Activated T-cell treated with anti-CD3 and anti-CD28 coated beads, Interleukin-2, amount 50 U/mL, for 4 hours (primary cell): ENCODE results near the gene E2F3. TPM values are rescaled to one million over a fixed set of nuclear protein-coding genes. Genes with fewer than 3 reads are reported as not detected.

Experiments used
- ATAC-seq, 2 donors: fragments of 200-7000 bp; cut with Tn5 transposase; one replicate each; pipeline ENCODE4 v1.10.0; 2021
- DNase-seq: peaks from one replicate; pipeline ENCODE4 v3.0.0-alpha.2; 2020
- H3K27me3 Mint-ChIP-seq: one replicate; pipeline ENCODE4 v1.8.0; 2021; ENCODE audit warnings: low read depth, mixed read lengths
- H3K36me3 Mint-ChIP-seq: one replicate; pipeline ENCODE4 v1.8.0; 2022; ENCODE audit warnings: mixed read lengths; ENCODE audit not compliant: insufficient read depth
- H3K4me1 Mint-ChIP-seq: one replicate; pipeline ENCODE4 v1.8.0; 2021; ENCODE audit warnings: low read depth, mixed read lengths
- H3K4me3 Mint-ChIP-seq: one replicate; pipeline ENCODE4 v1.8.0; 2021; ENCODE audit warnings: mild to moderate bottlenecking, moderate library complexity, mixed read lengths
- H3K9me3 Mint-ChIP-seq: one replicate; pipeline ENCODE4 v1.8.0; 2021; ENCODE audit warnings: mixed read lengths
- total RNA-seq, 3 donors: library from RNA; stranded (reverse); gene quantifications; one replicate each; pipeline ENCODE4 v1.2.1, GENCODE V29; 2021

E2F3 gene
- total RNA-seq, 3 donors from 2014 or later = 19.2 to 24.2 (median 20.2) TPM

DNA sequence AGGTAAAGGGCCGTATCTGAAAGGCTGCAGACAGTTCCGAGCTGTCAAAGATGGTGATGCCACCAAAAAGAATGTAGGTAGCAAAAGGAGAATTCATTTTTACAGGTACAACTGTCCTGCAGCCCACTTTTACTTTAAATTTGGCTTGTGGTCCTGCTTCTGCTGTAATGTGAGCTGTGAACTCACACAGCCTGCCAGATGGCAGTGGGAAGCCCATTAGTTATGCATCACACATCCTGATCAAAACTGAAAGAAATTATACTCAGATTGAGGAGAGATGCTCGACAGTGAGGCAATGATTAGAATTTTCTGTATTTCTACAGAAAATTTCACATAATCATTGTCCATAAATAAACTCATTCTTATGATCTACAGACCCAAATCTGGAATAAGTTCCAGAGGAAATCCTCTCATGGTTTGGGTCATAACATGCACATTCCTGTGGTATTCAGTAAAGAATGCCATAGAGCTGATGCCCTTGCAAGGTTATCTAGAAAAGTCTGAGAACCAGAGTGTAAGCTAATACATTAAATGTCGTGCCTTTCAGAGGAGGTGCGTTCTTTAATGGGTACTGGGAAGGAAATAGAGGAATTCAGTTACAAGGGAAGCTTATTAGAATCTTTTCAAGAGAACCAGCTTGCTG is 23.9 kb upstream of the E2F3 start:
- no peak for ATAC-seq
- peaks cover 2% of the 10 kb centered on the region for H3K36me3 Mint-ChIP-seq

DNA sequence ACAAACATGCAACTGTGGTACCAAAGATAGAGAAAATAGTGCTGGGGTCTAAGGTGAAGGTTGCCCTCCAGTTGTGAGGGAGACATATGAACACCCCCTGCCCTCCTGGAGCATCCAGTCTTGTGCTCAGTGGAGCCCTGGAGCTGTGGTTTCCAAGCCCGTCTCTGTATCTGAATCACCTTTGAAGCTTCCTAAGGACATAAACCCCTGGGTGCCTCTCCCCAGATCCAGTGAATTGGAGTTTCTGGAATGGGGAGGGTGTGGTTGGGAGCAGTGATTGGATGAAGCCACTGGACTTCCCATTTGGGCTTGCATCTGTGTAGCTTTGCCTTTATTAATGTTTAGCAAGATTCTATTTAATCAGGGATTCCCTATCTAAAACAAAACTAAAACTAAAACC is 22.4 kb upstream of the E2F3 start:
- peaks cover 22% of the 10 kb centered on the region for H3K4me1 Mint-ChIP-seq
- DNase-seq = no peak
- H3K27me3 Mint-ChIP-seq = no peaks in the 10 kb centered on the region
- H3K4me3 Mint-ChIP-seq = no peak overlapping the region
- H3K36me3 Mint-ChIP-seq = peaks cover 2% of the 10 kb centered on the region
- no peaks in the 10 kb centered on the region for H3K9me3 Mint-ChIP-seq
- ATAC-seq = no peak

More for the DNA sequence above, 23.9 kb upstream of the E2F3 start:
- DNase-seq = no peak
- Mint-ChIP-seq H3K4me3 (no peak overlapping the region), H3K9me3 (no peaks in the 10 kb centered on the region), H3K27me3 (no peaks in the 10 kb centered on the region), H3K4me1 (peaks cover 22% of the 10 kb centered on the region)

DNA sequence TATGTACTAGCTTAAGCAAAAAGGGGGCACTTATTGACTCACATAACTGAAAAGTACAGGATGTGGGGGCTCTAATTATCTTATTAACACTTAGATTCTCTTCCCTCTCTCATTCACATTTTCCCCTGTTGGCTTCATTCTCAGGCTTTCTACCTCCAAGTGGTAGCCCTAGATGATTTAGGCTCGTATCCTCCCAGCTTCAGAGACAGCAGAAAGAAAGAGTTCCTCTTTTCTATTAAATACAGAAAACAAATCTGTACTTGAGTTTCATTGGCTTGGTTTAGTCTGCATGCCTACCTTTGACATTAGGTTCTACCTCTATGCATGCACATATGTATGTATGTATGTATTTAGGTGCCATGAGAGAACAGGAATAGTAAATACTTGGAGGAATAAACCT is 15.5 kb upstream of the E2F3 start:
- no peaks in the 10 kb centered on the region for H3K36me3 Mint-ChIP-seq
- no peaks in the 10 kb centered on the region for H3K27me3 Mint-ChIP-seq
- DNase-seq = no peak
- no peaks in the 10 kb centered on the region for H3K4me1 Mint-ChIP-seq
- no peaks in the 10 kb centered on the region for H3K9me3 Mint-ChIP-seq
- no peak for ATAC-seq
- no peak overlapping the region for H3K4me3 Mint-ChIP-seq

DNA sequence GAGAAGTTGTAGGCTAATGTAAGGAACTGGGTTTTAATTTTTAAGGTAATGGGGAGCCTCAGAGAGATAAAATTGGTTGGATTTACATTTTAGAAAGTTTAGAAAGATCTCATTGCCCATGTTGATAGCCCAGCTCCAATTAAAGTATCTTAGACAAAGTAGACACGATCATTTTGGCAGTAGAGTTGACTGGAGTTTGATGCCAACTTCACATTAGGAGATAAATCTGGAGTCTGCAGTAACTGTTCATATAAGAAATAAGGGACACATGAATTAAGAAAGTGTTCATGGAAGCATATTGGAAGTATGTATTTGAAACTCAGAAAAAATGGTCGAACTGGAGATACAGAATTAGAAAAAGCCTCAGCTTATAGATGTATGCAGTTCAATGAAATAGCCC is 12.6 kb upstream of the E2F3 start:
- ATAC-seq (no peak), DNase-seq (no peak)
- Mint-ChIP-seq H3K4me1 (no peaks in the 10 kb centered on the region), H3K9me3 (no peaks in the 10 kb centered on the region), H3K27me3 (no peaks in the 10 kb centered on the region), H3K36me3 (no peaks in the 10 kb centered on the region), H3K4me3 (no peak overlapping the region)

DNA sequence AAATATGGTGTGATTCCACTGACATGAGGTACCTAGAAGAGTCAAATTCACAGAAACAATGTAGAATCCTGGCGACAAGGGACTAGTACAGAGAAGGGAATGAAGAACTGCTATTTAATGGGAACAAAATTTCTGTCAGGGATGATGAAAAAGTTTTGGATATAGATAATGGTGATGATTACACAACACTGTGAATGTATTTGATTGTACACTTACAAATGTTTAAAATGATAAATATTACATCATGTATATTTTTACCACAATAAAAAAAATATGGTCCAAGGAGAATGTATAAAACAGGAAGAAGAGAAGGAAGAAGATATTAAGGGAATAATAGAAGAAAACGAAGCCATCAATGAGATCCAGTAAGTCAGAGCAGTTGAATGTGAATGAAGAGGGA is 8.4 kb upstream of the E2F3 start:
- Mint-ChIP-seq H3K4me3 (no peak overlapping the region), H3K27me3 (no peaks in the 10 kb centered on the region), H3K36me3 (no peaks in the 10 kb centered on the region), H3K4me1 (no peaks in the 10 kb centered on the region), H3K9me3 (no peaks in the 10 kb centered on the region)
- DNase-seq (no peak), ATAC-seq (no peak)

DNA sequence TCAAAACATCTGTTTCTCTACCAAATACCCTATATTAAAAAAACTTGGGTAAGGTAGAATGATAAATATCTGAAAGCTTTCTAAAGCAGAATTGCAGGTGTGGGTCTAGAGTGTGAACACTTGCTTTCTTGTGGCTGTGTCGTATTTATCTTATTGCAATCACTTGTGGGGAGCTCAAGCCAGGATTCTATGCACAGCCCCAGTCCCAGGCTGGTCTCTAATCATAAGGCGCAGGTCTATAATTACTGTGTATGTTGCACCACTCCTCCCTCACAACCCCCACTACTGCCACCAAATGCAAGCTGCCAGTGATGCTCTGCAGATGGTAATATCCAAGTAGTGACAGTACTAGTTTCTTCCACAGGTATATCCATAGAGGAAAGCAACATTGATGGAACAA is 2.2 kb upstream of the E2F3 start:
- H3K9me3 Mint-ChIP-seq = no peaks in the 10 kb centered on the region
- ATAC-seq (no peak), DNase-seq (no peak)
- no peaks in the 10 kb centered on the region for H3K27me3 Mint-ChIP-seq
- no peak overlapping the region for H3K4me3 Mint-ChIP-seq
- no peaks in the 10 kb centered on the region for H3K36me3 Mint-ChIP-seq
- peaks cover 18% of the 10 kb centered on the region for H3K4me1 Mint-ChIP-seq

DNA sequence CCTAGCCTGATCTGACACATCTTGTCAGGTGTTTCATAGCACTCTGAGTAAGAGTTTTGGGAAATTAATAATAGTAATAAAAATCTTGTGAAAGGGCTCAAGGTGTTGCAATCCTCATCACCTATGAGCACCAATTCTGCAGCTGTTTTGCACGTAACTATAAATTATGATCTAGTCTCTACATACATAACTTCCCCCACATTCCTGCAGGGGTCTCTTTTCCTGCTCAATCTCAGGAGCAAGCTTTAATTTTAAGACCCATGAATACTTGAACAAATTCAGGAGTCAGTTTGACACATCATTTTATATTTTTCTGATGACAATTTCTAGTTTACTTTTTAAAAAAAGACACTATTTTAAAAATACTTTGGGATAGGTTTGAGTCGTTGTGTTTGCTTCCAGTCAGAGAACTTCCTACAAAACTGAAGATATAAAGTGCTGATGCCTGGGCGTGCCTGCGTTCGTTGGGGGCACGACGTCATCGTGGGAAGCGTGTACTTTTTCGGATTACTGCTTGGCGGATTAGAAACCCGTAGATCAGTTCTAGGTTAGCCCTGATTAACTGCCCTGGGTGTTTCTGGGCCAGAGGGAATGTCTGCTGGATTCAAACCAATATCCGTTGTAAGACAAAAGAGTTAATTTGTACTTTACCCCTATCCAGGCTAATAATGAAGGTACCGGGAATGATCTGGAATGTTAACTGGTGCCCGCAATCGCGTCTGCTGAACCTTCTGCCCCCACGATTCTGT is 1.0 kb upstream of the E2F3 start:
- H3K4me3 Mint-ChIP-seq = peak overlapping the region; percentile 97
- DNase-seq (peak; percentile 35), ATAC-seq (no peak)
- H3K4me1 Mint-ChIP-seq = peaks cover 22% of the 10 kb centered on the region
- no peaks in the 10 kb centered on the region for H3K27me3 Mint-ChIP-seq
- no peaks in the 10 kb centered on the region for H3K9me3 Mint-ChIP-seq
- peaks cover 3% of the 10 kb centered on the region for H3K36me3 Mint-ChIP-seq

DNA sequence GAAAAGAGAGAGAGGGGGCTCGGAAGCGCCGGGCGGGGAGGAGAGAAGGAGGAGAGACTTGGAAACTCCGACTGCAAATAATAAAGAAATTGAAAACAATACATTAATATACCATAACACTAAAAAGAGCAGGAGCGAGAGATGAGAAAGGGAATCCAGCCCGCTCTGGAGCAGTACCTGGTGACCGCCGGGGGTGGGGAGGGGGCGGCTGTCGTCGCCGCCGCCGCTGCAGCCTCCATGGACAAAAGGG is 338 bp downstream of the E2F3 start:
- peak overlapping the region; percentile 97 for H3K4me3 Mint-ChIP-seq
- ATAC-seq = no peak
- no peak for DNase-seq

DNA sequence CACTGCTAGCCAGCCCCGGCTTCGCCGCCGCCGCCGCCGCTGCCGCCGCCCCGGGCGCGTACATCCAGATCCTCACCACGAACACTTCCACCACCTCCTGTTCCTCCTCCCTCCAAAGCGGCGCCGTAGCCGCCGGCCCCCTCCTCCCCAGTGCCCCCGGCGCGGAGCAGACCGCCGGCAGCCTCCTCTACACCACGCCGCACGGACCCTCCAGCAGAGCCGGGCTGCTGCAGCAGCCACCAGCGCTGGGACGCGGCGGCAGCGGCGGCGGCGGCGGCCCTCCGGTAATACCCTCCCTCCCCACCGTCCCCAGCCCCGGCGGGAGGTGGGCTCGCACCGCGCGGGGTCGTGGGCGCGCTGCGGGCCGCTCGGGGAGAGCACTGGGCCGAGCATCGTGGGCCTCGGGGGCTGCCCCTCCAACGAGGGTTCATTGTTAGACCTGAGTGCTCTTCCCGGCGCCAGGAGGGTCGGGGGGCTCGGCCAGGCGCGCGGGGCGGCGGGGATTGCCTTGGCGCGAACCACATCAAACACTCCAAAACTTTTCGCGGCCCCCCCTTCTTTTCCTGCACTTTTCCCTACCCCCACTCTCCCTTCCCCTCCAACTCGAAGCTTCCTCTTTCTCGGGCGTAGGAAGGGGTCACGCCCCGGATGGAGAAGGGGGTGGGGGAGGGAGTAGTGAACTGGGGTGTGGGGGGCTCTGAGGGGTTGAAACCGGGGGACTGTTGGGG is 827 bp downstream of the E2F3 start:
- peak; percentile 2 to 3 for ATAC-seq
- peaks cover 37% of the 10 kb centered on the region for H3K4me1 Mint-ChIP-seq
- no peaks in the 10 kb centered on the region for H3K27me3 Mint-ChIP-seq
- peak; percentile 15 for DNase-seq
- H3K36me3 Mint-ChIP-seq = peaks cover 5% of the 10 kb centered on the region
- no peaks in the 10 kb centered on the region for H3K9me3 Mint-ChIP-seq
- H3K4me3 Mint-ChIP-seq = peak overlapping the region; percentile 97

More for the DNA sequence above, 338 bp downstream of the E2F3 start:
- H3K27me3 Mint-ChIP-seq = no peaks in the 10 kb centered on the region
- H3K9me3 Mint-ChIP-seq = no peaks in the 10 kb centered on the region
- peaks cover 5% of the 10 kb centered on the region for H3K36me3 Mint-ChIP-seq
- peaks cover 32% of the 10 kb centered on the region for H3K4me1 Mint-ChIP-seq

DNA sequence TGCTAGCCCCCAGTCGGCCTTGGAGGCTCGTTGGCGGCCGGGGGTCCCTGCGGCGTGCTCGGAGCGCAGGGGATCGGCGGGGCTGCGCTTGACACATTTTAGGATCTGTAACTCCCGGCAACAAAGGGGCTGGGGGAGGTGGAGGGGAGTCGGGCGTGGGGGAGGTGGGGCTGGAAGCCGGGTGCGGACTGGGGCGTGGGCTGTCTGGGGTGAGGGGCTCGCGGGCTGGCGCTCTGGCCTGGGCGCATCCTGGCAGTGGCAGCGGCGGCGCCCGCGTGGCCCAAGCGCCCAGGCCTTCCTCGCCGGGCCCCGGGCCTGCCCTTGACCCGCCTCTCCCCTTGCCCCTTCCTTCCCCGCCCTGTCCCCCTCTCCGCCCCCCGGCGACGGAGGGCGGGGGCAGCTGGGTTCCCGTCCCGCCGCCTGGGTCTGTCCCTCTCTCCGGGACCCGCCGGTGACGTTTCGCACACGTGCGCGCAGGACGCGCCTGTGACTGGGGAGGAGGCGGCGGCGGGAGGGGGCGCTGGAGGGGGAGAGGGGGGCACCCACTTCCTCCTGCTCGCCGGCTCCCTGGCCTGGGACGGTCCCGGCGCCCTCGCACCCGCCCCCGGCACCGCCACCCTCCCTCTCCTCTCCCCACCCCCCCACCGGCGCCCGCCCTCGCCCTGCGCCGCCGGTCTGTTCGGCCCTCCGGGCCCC is 1.5 kb downstream of the E2F3 start:
- no peaks in the 10 kb centered on the region for H3K9me3 Mint-ChIP-seq
- peaks cover 5% of the 10 kb centered on the region for H3K36me3 Mint-ChIP-seq
- ATAC-seq (peak; percentile 53 to 61), DNase-seq (peak; percentile 89)
- H3K4me1 Mint-ChIP-seq = peaks cover 44% of the 10 kb centered on the region
- no peaks in the 10 kb centered on the region for H3K27me3 Mint-ChIP-seq
- H3K4me3 Mint-ChIP-seq = peak overlapping the region; percentile 94

DNA sequence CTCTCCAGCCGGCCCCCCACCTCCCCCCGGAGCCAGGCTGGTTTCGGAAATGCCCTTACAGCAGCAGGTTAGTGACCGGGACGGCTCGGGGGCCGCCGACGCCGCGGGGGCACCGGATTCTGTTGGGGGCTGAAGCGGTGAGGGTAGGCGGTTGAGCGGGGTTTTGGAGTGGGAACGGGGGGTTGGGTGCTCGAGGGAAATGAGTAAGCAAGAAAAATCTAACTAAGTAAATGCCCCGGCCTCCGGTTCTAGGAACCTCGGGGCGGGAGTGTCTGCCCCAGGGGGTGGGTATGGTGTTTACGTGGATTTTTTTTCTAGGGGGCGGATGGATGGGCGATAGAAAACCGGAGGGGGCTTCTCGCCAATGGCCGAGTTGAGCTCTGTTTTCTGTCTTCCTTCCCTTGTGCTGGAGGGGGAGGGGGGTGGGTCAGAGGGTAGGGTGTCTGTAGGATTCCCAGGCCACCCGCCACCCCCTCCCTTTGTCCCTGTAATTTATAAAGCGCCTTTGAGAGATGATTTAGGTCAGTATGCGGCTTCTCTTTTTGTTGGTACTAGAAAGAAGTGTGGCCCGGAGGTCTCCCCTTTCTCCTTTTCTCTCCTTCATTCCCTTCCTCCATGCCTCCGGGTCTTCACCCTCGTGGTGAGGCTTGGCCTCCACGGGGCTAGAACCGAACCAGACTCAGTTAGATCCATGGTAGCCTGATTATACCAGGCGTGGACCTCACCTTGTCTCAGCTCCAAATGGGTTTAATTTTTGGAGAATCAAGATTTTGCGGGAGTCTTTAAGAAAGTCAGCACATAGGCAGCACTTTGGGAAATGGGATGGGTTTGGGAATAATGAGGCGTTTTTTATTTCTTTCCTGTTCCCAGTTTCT is 2.3 kb downstream of the E2F3 start:
- peaks cover 5% of the 10 kb centered on the region for H3K36me3 Mint-ChIP-seq

DNA sequence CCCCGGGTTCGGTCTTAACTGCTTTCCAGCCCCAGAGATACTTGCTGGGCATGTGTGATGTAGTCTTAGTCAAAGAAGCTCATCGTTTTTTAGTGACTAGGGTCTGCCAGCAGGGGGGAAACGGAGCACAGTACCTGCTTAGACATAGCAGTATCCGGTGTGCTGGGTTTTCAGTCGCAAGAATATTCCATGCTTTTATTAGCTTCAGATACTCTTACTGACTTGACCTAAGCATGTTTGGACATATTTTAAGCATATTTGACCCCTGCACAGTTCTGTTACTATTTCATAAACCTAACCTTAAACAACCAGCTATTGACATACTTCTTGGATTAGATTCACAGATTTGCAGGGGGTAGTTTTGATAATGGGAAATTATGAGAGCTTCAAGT is 3.0 kb downstream of the E2F3 start:
- H3K4me3 Mint-ChIP-seq = peak overlapping the region; percentile 94

More for the DNA sequence above, 2.3 kb downstream of the E2F3 start:
- Mint-ChIP-seq H3K27me3 (no peaks in the 10 kb centered on the region), H3K9me3 (no peaks in the 10 kb centered on the region), H3K4me3 (peak overlapping the region; percentile 94), H3K4me1 (peaks cover 51% of the 10 kb centered on the region)
- peak; percentile 16 to 22 for ATAC-seq
- DNase-seq = peak; percentile 77

DNA sequence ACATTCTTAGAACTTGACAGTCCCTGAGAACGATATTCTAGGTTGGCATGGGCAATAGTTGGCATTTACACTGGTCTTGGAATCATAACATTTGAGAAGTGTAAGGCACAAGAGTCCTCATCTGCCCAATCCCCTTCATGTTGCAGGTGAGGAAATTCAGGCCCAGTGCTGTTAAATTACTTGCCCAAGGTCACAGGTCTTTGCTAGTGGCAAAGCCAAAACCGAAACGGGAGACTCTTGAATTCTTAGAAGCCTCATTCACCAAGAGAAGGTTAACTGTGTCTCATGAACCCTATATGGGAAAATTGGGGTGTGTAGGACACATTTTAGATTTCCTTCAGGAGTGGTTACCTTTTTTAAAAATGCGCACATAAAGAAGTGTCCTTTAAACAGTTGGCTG is 7.2 kb downstream of the E2F3 start:
- DNase-seq (no peak), ATAC-seq (no peak)
- Mint-ChIP-seq H3K4me1 (peaks cover 71% of the 10 kb centered on the region), H3K9me3 (no peaks in the 10 kb centered on the region), H3K27me3 (no peaks in the 10 kb centered on the region), H3K36me3 (peaks cover 17% of the 10 kb centered on the region), H3K4me3 (no peak overlapping the region)

More for the DNA sequence above, 3.0 kb downstream of the E2F3 start:
- ATAC-seq (peak; percentile 19 to 21), DNase-seq (peak; percentile 59)
- H3K9me3 Mint-ChIP-seq = no peaks in the 10 kb centered on the region
- H3K4me1 Mint-ChIP-seq = peaks cover 54% of the 10 kb centered on the region
- H3K27me3 Mint-ChIP-seq = no peaks in the 10 kb centered on the region
- H3K36me3 Mint-ChIP-seq = peaks cover 5% of the 10 kb centered on the region
